Neural cell (in vitro differentiated cells): ENCODE data around the gene DNASE1L2. TPM values are rescaled to one million over a fixed set of nuclear protein-coding genes. Genes with fewer than 3 reads are reported as not detected.

ENCODE experiments used
- H2AFZ ChIP-seq: fragments of 200-600, 300-800 bp; sonication (generic), shearing (Covaris generic); 2 replicates; pipeline ENCODE4 v1.6.0; 2014; ENCODE audit warnings: low read depth, mild to moderate bottlenecking, antibody characterized with exemption, low read length, moderate library complexity
- H3F3A ChIP-seq: fragments of 200-600 bp; shearing (Covaris generic); 2 replicates; pipeline ENCODE4 v1.6.1; 2016; ENCODE audit warnings: mild to moderate bottlenecking, moderate library complexity, mixed read lengths, antibody characterized with exemption, low read length; ENCODE audit not compliant: insufficient read depth, poor library complexity, severe bottlenecking
- H3K27ac ChIP-seq: fragments of 200-600, 300-800 bp; sonication (generic), shearing (Covaris generic); 2 replicates; pipeline ENCODE4 v1.5.1; 2014; ENCODE audit warnings: mild to moderate bottlenecking, low read length, moderate library complexity
- H3K27me3 ChIP-seq: fragments of 300-800, 200-600 bp; sonication (generic), shearing (Covaris generic); 2 replicates; pipeline ENCODE4 v1.6.0; 2014; ENCODE audit warnings: mild to moderate bottlenecking, low read depth, low read length, moderate library complexity; ENCODE audit not compliant: insufficient read depth
- H3K36me3 ChIP-seq: fragments of 300-800, 200-600 bp; sonication (generic), shearing (Covaris generic); 2 replicates; pipeline ENCODE4 v1.5.1; 2014; ENCODE audit warnings: mild to moderate bottlenecking, antibody characterized with exemption, low read length, moderate library complexity; ENCODE audit not compliant: insufficient read depth
- H3K4me2 ChIP-seq: fragments of 300-800, 200-600 bp; sonication (generic), shearing (Covaris generic); 2 replicates; pipeline ENCODE4 v1.6.0; 2014; ENCODE audit warnings: mild to moderate bottlenecking, low read length
- H3K4me3 ChIP-seq: fragments of 300-800, 200-600 bp; sonication (generic), shearing (Covaris generic); 2 replicates; pipeline ENCODE4 v1.5.1; 2014; ENCODE audit warnings: mild to moderate bottlenecking, low read length, moderate library complexity
- H3K79me2 ChIP-seq: fragments of 200-600 bp; shearing (Covaris generic); replicated peaks from 2 replicates; pipeline ENCODE4 v1.6.0; 2014; ENCODE audit warnings: mild to moderate bottlenecking, low read length, moderate library complexity; ENCODE audit not compliant: insufficient read depth
- H3K9ac ChIP-seq: fragments of 300-800, 200-600 bp; sonication (generic), shearing (Covaris generic); 2 replicates; pipeline ENCODE4 v1.6.1; 2016; ENCODE audit warnings: mild to moderate bottlenecking, low read length, mixed read lengths
- H3K9me2 ChIP-seq: fragments of 200-600 bp; shearing (Covaris generic); 2 replicates; pipeline ENCODE4 v1.6.1; 2016; ENCODE audit warnings: mild to moderate bottlenecking, low read length, mixed read lengths; ENCODE audit not compliant: insufficient read depth
- H3K9me3 ChIP-seq: fragments of 200-600, 300-800 bp; sonication (generic), shearing (Covaris generic); 2 replicates; pipeline ENCODE4 v1.6.1; 2016; ENCODE audit warnings: mild to moderate bottlenecking, mixed run types, low read length, moderate library complexity, mixed read lengths
- H4K20me1 ChIP-seq: fragments of 200-600 bp; shearing (Covaris generic); 2 replicates; pipeline ENCODE4 v1.6.1; 2016; ENCODE audit warnings: mild to moderate bottlenecking, mixed run types; ENCODE audit not compliant: insufficient read depth
- CTCF ChIP-seq: fragments of 450-650 bp; IDR thresholded peaks from 2 replicates; pipeline ENCODE4 v1.5.1; 2014; ENCODE audit warnings: antibody characterized with exemption, mild to moderate bottlenecking, moderate library complexity; ENCODE audit not compliant: poor library complexity, severe bottlenecking
- EP300 ChIP-seq: fragments of 450-650 bp; conservative IDR thresholded peaks from 2 replicates; pipeline ENCODE4 v1.6.1; 2014; ENCODE audit warnings: antibody characterized with exemption, mild to moderate bottlenecking, moderate library complexity; ENCODE audit not compliant: poor library complexity, severe bottlenecking
- EZH2 ChIP-seq: fragments of 200-600, 300-800 bp; shearing (Covaris generic), sonication (generic); IDR thresholded peaks from 2 replicates; pipeline ENCODE4 v1.6.1; 2014; ENCODE audit warnings: antibody characterized with exemption, low read length, borderline replicate concordance, mild to moderate bottlenecking; ENCODE audit not compliant: insufficient read depth, poor library complexity, severe bottlenecking
- MXI1 ChIP-seq: fragments of 450-650 bp; conservative IDR thresholded peaks from 2 replicates; pipeline ENCODE4 v1.6.1; 2014; ENCODE audit warnings: antibody characterized with exemption, mild to moderate bottlenecking; ENCODE audit not compliant: poor library complexity, severe bottlenecking
- POLR2AphosphoS5 ChIP-seq: IDR thresholded peaks from 2 replicates; pipeline ENCODE4 v1.6.1; 2012
- RAD21 ChIP-seq: fragments of 450-650 bp; conservative IDR thresholded peaks from 2 replicates; pipeline ENCODE4 v1.6.1; 2014; ENCODE audit warnings: antibody characterized with exemption, mild to moderate bottlenecking, moderate library complexity
- REST ChIP-seq: IDR thresholded peaks from 2 replicates; pipeline ENCODE4 v1.6.1; 2012; ENCODE audit warnings: borderline replicate concordance
- SMC3 ChIP-seq: fragments of 450-650 bp; conservative IDR thresholded peaks from 2 replicates; pipeline ENCODE4 v1.6.1; 2014; ENCODE audit warnings: antibody characterized with exemption, mild to moderate bottlenecking, moderate library complexity; ENCODE audit not compliant: poor library complexity
- TAF1 ChIP-seq: IDR thresholded peaks from 2 replicates; pipeline ENCODE4 v1.6.1; 2012; ENCODE audit warnings: low read depth
- polyA minus RNA-seq: library from RNA; depleted of rRNA, polyadenylated mRNA; stranded (reverse); fragments of >200 nt; gene quantifications from 2 replicates; pipeline ENCODE4 v1.2.3, GENCODE V29; 2014
- polyA plus RNA-seq: library from polyadenylated mRNA; depleted of rRNA; stranded (reverse); fragments of >200 nt; gene quantifications from 2 replicates; pipeline ENCODE4 v1.2.3, GENCODE V29; 2014

DNASE1L2 gene
- polyA plus RNA-seq (10.2 and 10.9 TPM in 2 replicates), polyA minus RNA-seq (3.2 and 3.9 TPM in 2 replicates)

- Histone ChIP-seq H3K79me2 (no peaks in the 10 kb centered on the region), H3K9me2 (no peaks in the 10 kb centered on the region), H2AFZ (no peak within 1 kb of the TSS), H3K4me2 (no peak within 1 kb of the TSS), H3K9me3 (no peaks in the 10 kb centered on the region), H3F3A (no peaks in the 10 kb centered on the region), H3K27ac (no peak within 1 kb of the TSS), H4K20me1 (no peaks in the 10 kb centered on the region), H3K36me3 (no peaks in the 10 kb centered on the region), H3K4me3 (peak within 1 kb of the TSS; percentile 25), H3K9ac (no peak within 1 kb of the TSS), H3K27me3 (peaks cover 15% of the 10 kb centered on the region)
- TF ChIP-seq CTCF (no peak), RAD21 (no peak)
Measured at GRCh38 chr16:2236337-2237101, at the start of gene DNASE1L2. Gene DNASE1L2, plus strand, starts transcription at chr16:2236444. Its CDS starts 373 bp downstream, at chr16:2236817.

- no peaks in the 10 kb centered on the region for H3K36me3 ChIP-seq
- no peak overlapping the region for H3K27ac ChIP-seq
- no peaks in the 10 kb centered on the region for H4K20me1 ChIP-seq
- no peaks in the 10 kb centered on the region for H3K9me2 ChIP-seq
- no peaks in the 10 kb centered on the region for H3K9me3 ChIP-seq
- H3K4me2 ChIP-seq: no peak overlapping the region
- no peak overlapping the region for H3K4me3 ChIP-seq
- no peak overlapping the region for H3K9ac ChIP-seq
- H3K79me2 ChIP-seq: no peaks in the 10 kb centered on the region
- H2AFZ ChIP-seq: no peak overlapping the region
- TF ChIP-seq RAD21 (no peak), SMC3 (no peak), CTCF (no peak), REST (no peak), TAF1 (no peak), MXI1 (no peak), EZH2 (no peak), EP300 (no peak), POLR2AphosphoS5 (no peak)
- no peaks in the 10 kb centered on the region for H3K27me3 ChIP-seq
- H3F3A ChIP-seq: no peaks in the 10 kb centered on the region
Measured at GRCh38 chr16:2186505-2186904, 49.7 kb upstream of the DNASE1L2 start.
